NCI-H345 treated with DMSO at 0.1 percent for 48 hours (cell line): ENCODE results near the gene WDR90.

Experiments used
- DNase-seq: peaks from one replicate; lab custom pipeline; 2025; ENCODE audit not compliant: unreplicated experiment; lab: John Stamatoyannopoulos, UW

The WDR90 gene

DNA sequence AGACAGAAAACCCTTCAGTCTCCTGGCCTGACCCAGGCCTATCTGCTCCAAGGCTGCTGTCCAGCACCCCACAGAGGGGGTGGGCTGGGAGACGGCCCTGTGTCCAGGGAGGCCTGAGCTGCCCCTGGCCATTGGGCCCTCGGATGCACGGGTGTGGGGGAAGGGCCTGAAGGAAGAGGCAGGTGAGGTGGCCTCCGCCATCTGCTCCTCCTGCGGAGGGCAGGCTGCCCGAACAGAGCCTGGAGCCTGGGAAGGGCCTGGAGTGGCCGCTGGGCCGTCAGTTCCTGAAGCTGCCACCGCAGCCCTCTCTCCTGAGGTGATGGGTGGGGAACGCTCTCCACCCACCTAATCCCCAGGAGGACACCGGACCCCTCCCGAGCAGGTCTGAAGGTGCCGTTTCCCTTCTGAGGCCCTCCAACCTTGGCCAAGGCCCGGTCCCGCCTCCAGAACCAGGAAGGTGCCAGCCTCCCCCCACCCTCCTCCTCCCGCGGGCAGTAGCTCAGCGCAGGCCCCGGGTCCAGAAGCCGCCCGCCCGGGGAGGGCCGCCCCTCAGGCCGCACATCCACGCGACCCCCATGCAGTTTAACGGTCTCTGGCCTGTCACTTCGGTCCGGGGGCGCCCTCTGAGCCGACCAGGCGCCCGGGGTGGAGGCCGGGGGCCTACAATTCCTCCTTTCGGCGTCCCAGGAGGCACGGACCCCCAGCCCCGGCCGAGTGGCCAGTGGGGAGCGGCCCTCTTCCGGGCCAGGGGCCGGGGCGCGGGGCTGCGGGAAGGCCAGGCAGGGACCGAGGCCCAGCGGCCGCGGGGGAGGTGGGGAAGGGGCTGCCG lies 55.6 kb downstream of the WDR90 start:
- DNase-seq, result no peak

GRCh38 chr16:705431-706188 lies 56.4 kb downstream of the WDR90 start, which contains the start of gene FBXL16:
Gene FBXL16, minus strand, starts transcription at chr16:705801. Its CDS starts 8,396 bp downstream, at chr16:697405.
- DNase-seq, result peak; percentile 63

GRCh38 chr16:706189-707061 lies 57.3 kb downstream of the WDR90 start:
- no peak for DNase-seq

GRCh38 chr16:707062-707538 lies 57.9 kb downstream of the WDR90 start:
- peak; percentile 21 for DNase-seq

GRCh38 chr16:708019-708418 lies 58.9 kb downstream of the WDR90 start:
- no peak for DNase-seq

- DNase-seq, result no peak
Measured at GRCh38 chr16:708959-709358, 59.8 kb downstream of the WDR90 start.

- peak; percentile 76 for DNase-seq
Measured at GRCh38 chr16:709566-710499, 60.7 kb downstream of the WDR90 start.

- no peak for DNase-seq
Measured at GRCh38 chr16:710500-711075, 61.4 kb downstream of the WDR90 start.

DNA sequence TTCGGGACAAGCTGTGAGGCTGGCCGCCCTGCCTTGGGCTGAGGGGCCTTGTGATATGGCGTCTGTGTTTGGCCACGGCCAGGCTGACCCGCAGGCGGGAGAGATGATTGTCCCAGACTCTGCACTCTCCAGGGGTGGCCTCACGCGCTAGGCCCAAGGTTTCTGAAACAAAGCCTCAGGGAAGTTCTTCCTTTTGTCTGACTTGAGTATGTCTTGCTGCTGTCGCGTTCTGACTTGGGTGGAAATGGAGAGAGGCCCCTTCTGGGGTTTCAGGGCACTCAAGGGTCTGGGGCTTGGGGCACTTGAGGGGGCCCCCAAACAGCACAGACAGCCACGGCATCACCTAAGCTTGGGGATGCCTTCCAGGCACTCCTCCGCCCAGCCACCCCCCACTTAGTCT lies 61.9 kb downstream of the WDR90 start:
- DNase-seq, result no peak

DNA sequence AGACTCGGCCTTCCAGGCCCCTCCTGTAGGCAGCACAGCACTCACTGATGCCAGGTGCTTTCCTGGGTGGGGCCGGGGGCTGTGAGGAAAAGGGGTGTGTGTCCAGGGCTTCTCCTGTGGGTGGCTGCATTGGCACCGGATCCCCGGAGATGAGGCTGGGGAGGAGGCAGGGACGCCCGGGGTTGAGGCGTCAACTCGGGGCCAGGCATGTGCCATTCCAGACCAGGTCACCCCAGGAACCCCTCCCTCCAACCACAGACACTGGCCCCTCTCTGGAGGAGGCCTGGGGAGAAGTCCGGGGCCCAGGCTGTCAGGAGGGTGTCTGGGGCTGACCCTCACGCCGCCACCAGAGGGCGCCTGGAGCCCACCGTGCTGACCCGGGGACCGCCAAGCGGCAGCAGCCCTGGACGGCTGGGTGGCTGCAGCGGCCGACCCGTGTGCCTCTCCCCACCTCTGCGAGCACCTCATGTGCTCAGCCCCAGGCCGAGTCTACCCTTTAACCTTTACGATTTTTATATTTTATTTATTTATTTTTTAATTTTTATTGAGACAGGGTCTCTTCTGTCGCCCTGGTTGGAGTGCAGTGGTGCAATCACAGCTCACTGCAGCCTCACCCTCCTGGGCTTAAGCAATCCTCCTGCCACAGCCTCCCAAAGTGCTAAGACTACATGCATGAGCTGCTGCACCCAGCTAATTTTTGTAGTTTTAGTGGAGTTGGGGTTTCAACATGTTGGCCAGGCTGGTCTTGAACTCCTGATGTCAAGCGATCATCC lies 62.6 kb downstream of the WDR90 start:
- peak; percentile 31 for DNase-seq

- peak; percentile 23 for DNase-seq
Measured at GRCh38 chr16:712740-713250, 63.6 kb downstream of the WDR90 start.

DNA sequence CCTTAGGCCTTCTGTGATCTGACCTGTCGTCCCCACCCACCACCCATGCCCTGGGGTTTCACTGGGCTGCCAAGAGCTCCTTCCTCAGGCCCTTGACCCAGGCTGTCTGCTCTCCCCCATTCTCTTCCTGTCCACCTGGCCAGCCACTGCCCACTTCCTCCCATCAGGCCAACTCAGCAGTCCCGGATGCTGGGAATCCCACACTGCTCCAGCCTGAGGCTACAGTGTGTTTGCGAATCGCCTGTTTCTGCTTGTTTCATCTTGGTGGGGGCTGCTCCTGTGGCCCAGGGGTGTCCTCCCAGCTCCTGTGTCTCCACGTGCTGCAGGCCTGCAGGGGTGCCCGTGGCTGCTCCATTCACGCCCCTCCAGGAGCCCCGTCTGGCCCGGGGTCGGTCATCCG lies 64.9 kb downstream of the WDR90 start:
- no peak for DNase-seq

GRCh38 chr16:714558-715476 lies 65.7 kb downstream of the WDR90 start, which contains the start of gene METRN:
Gene METRN, plus strand, starts transcription at chr16:715118. Its CDS starts 172 bp downstream, at chr16:715290.
- peak; percentile 21 for DNase-seq

DNA sequence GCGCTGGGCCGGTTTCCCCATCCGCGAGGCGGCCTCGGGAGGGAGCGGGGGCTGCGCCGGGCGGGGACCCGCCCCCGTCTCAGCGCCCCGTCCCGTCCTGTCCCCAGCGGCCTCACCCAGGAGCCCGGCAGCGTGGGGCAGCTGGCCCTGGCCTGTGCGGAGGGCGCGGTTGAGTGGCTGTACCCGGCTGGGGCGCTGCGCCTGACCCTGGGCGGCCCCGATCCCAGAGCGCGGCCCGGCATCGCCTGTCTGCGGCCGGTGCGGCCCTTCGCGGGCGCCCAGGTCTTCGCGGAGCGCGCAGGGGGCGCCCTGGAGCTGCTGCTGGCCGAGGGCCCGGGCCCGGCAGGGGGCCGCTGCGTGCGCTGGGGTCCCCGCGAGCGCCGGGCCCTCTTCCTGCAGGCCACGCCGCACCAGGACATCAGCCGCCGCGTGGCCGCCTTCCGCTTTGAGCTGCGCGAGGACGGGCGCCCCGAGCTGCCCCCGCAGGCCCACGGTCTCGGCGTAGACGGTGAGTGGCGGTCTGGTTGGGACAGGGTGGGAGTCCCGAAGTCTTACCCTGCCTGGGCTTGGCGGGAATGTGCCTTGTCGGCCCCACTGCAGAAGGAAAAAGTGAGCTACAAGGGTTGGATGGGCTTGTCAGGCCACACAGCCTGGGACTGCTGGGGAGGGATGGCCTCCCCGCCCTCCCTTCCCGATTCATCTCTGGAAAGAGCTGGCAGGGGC lies 66.5 kb downstream of the WDR90 start:
- DNase-seq, result no peak

GRCh38 chr16:716200-716568 lies 67.0 kb downstream of the WDR90 start:
- no peak for DNase-seq

GRCh38 chr16:716768-717325 lies 67.7 kb downstream of the WDR90 start:
- no peak for DNase-seq
